Measurements from ENCODE around the gene TMIGD1. TPM values are rescaled to one million over a fixed set of nuclear protein-coding genes. Genes with fewer than 3 reads are reported as not detected.

TMIGD1 gene
- total and polyA plus RNA-seq, 10 donors = not detected

- Histone ChIP-seq H3K36me3 (no peaks in the 10 kb centered on the region), H3K27me3 (replicated peaks in 1 of 7) (peaks cover 0 to 13% (median 0%) of the 10 kb centered on the region in 7 donors), H3K4me3 (peak overlapping the region in 7 of 8 donors; percentile 67 to 93 (median 80)), H3K27ac (peak overlapping the region in 7 of 8 donors; percentile 89 to 94 (median 91)), H3K4me1 (peaks cover 22 to 59% (median 49%) of the 10 kb centered on the region in 6 donors), H3K9me3 (no peaks in the 10 kb centered on the region)
- TF ChIP-seq CTCF (IDR thresholded peaks at IDR 0.05 in 8 of 11, conservative IDR thresholded peaks at IDR 0.05 in 3 of 11) (no peak), POLR2AphosphoS5 (IDR thresholded peaks at IDR 0.05) (no peak), POLR2A (IDR thresholded peaks at IDR 0.05) (no peak)
- 66 to 72% (median 69%) methylated on average over 11 of the region's 11 CpGs for WGBS, 5 donors
- intact Hi-C loops (cut with DNase I; ENCODE audit: low total_unique reads) = no loop called here
- DNase-seq = no peak
These were observed 43.9 kb upstream of the TMIGD1 start for GRCh38 chr17:30377574-30378240.

GRCh38 chr17:30376621-30377452 is 43.0 kb upstream of the TMIGD1 start:
- no peak overlapping the region for H3K4me3 ChIP-seq
- no peaks in the 10 kb centered on the region for H3K9me3 ChIP-seq
- no peaks in the 10 kb centered on the region for H3K36me3 ChIP-seq
- intact Hi-C loops (cut with DNase I; ENCODE audit: low total_unique reads) = no loop called here
- TF ChIP-seq POLR2AphosphoS5 (IDR thresholded peaks at IDR 0.05) (peak in 1 of 3 donors; percentile 33), CTCF (IDR thresholded peaks at IDR 0.05 in 8 of 11, conservative IDR thresholded peaks at IDR 0.05 in 3 of 11) (no peak)
- 63 to 75% (median 70%) methylated on average over 12 of the region's 12 CpGs for WGBS, 5 donors
- DNase-seq = no peak
- peaks cover 0 to 13% (median 0%) of the 10 kb centered on the region in 7 donors for H3K27me3 ChIP-seq (replicated peaks in 1 of 7)
- peaks cover 22 to 50% (median 41%) of the 10 kb centered on the region in 6 donors for H3K4me1 ChIP-seq
- peak overlapping the region in 5 of 8 donors; percentile 1 to 94 (median 45) for H3K27ac ChIP-seq

GRCh38 chr17:30375661-30376060 is 41.8 kb upstream of the TMIGD1 start:
- Histone ChIP-seq H3K36me3 (no peaks in the 10 kb centered on the region), H3K27ac (no peak overlapping the region), H3K27me3 (replicated peaks in 1 of 7) (peaks cover 0 to 13% (median 0%) of the 10 kb centered on the region in 7 donors), H3K4me1 (peaks cover 15 to 39% (median 29%) of the 10 kb centered on the region in 6 donors), H3K9me3 (no peaks in the 10 kb centered on the region), H3K4me3 (no peak overlapping the region)
- TF ChIP-seq POLR2A (IDR thresholded peaks at IDR 0.05) (no peak), CTCF (IDR thresholded peaks at IDR 0.05 in 8 of 11, conservative IDR thresholded peaks at IDR 0.05 in 3 of 11) (no peak), POLR2AphosphoS5 (IDR thresholded peaks at IDR 0.05) (no peak)
- intact Hi-C loops (cut with DNase I; ENCODE audit: low total_unique reads) = no loop called here
- DNase-seq = no peak
- WGBS, 5 donors = 90 to 100% (median 94%) methylated on average over 1 of the region's 1 CpG

GRCh38 chr17:30372755-30373154 is 38.9 kb upstream of the TMIGD1 start:
- peaks cover 1 to 29% (median 11%) of the 10 kb centered on the region in 6 donors for H3K4me1 ChIP-seq
- no peaks in the 10 kb centered on the region for H3K36me3 ChIP-seq
- H3K9me3 ChIP-seq = no peaks in the 10 kb centered on the region
- TF ChIP-seq CTCF (IDR thresholded peaks at IDR 0.05 in 8 of 11, conservative IDR thresholded peaks at IDR 0.05 in 3 of 11) (no peak), POLR2AphosphoS5 (IDR thresholded peaks at IDR 0.05) (no peak)
- intact Hi-C loops (cut with DNase I; ENCODE audit: low total_unique reads) = no loop called here
- no peak overlapping the region for H3K4me3 ChIP-seq
- no peak for DNase-seq
- no peak overlapping the region for H3K27ac ChIP-seq
- WGBS, 5 donors = 73 to 85% (median 80%) methylated on average over 2 of the region's 2 CpGs
- peaks cover 0 to 8% (median 0%) of the 10 kb centered on the region in 7 donors for H3K27me3 ChIP-seq (replicated peaks in 1 of 7)
